GM18867 (cell line): Measurements from ENCODE around the gene CCDC171.
A peak's percentile ranks its signal among the peaks of the same experiment; 100 is the strongest.
"Not testable (repeated sequence)": the region's sequence is repeated elsewhere in the genome, so short reads cannot be mapped to it uniquely, and the experiment has no call there.

Source experiments
- ATAC-seq: cut with Tn5 transposase; IDR thresholded peaks from one replicate; pipeline ENCODE4 v1.9.1; 2021; ENCODE audit warnings: mild to moderate bottlenecking, moderate library complexity; ENCODE audit not compliant: unreplicated experiment

CCDC171 gene

GRCh38 chr9:15552636-15553527, at the start of gene CCDC171:
TSS of gene CCDC171 (plus strand) at chr9:15553043. CDS start at chr9:15564089, 11,046 bp downstream.
- ATAC-seq, result peak; percentile 81

- ATAC-seq, result no peak
Observed at GRCh38 chr9:15505921-15506320, 46.9 kb upstream of the CCDC171 start.

GRCh38 chr9:15509931-15510788, 42.7 kb upstream of the CCDC171 start:
- peak; percentile 50 for ATAC-seq

- ATAC-seq, result peak; percentile 81
Observed at GRCh38 chr9:15510789-15511575, 41.9 kb upstream of the CCDC171 start, which contains the start of gene PSIP1. TSS of gene PSIP1 (minus strand) at chr9:15510970. CDS start at chr9:15510188, 782 bp downstream.

- ATAC-seq, result no peak
Observed at GRCh38 chr9:15512204-15512603, 40.6 kb upstream of the CCDC171 start.

- ATAC-seq, result no peak
Observed at GRCh38 chr9:15512889-15513288, 40.0 kb upstream of the CCDC171 start.

GRCh38 chr9:15513335-15513734, 39.5 kb upstream of the CCDC171 start:
- ATAC-seq, result no peak

GRCh38 chr9:15519831-15520230, 33.0 kb upstream of the CCDC171 start:
- no peak for ATAC-seq

- no peak for ATAC-seq
Observed at GRCh38 chr9:15521254-15521653, 31.6 kb upstream of the CCDC171 start.

GRCh38 chr9:15522130-15522755, 30.6 kb upstream of the CCDC171 start:
- no peak for ATAC-seq

- ATAC-seq, result no peak
Observed at GRCh38 chr9:15524845-15525455, 27.9 kb upstream of the CCDC171 start.

GRCh38 chr9:15525958-15526357, 26.9 kb upstream of the CCDC171 start:
- no peak for ATAC-seq

- ATAC-seq, result not testable (repeated sequence)
Observed at GRCh38 chr9:15527035-15527434, 25.8 kb upstream of the CCDC171 start.

GRCh38 chr9:15529566-15530324, 23.1 kb upstream of the CCDC171 start:
- peak; percentile 87 for ATAC-seq

GRCh38 chr9:15531380-15531779, 21.5 kb upstream of the CCDC171 start:
- ATAC-seq, result no peak

GRCh38 chr9:15541872-15542271, 11.0 kb upstream of the CCDC171 start:
- no peak for ATAC-seq

GRCh38 chr9:15542624-15543023, 10.2 kb upstream of the CCDC171 start:
- no peak for ATAC-seq

- no peak for ATAC-seq
Observed at GRCh38 chr9:15543047-15543813, 9.6 kb upstream of the CCDC171 start.
